Embryonic facial prominence (tissue), 1 donor: ENCODE measurements around the gene SHISA8.
"Not testable (repeated sequence)": the region's sequence is repeated elsewhere in the genome, so short reads cannot be mapped to it uniquely, and the experiment has no call there.

ENCODE experiments used
- DNase-seq: peaks from one replicate; pipeline ENCODE4 v3.0.0-alpha.2; 2016; ENCODE audit errors: extremely low spot score

SHISA8 gene

GRCh38 chr22:41915035-41915785 lies at the start of gene SHISA8:
TSS of gene SHISA8 (minus strand) at chr22:41915074. CDS start at chr22:41914667, 407 bp downstream.
- no peak for DNase-seq

GRCh38 chr22:41964112-41964491 lies 49.2 kb upstream of the SHISA8 start:
- DNase-seq, result no peak

GRCh38 chr22:41963453-41964111 lies 48.7 kb upstream of the SHISA8 start:
- DNase-seq, result no peak

- DNase-seq, result no peak
These were observed 43.2 kb upstream of the SHISA8 start for GRCh38 chr22:41957941-41958556.

GRCh38 chr22:41952713-41953112 lies 37.8 kb upstream of the SHISA8 start:
- no peak for DNase-seq

GRCh38 chr22:41951898-41952474 lies 37.1 kb upstream of the SHISA8 start, which contains the start of gene SMIM45:
TSS of gene SMIM45 (plus strand) at chr22:41952150.
- no peak for DNase-seq

GRCh38 chr22:41949297-41949965 lies 34.6 kb upstream of the SHISA8 start:
- DNase-seq, result no peak

- not testable (repeated sequence) for DNase-seq
These were observed 34.0 kb upstream of the SHISA8 start for GRCh38 chr22:41948928-41949296.

- DNase-seq, result no peak
These were observed 33.3 kb upstream of the SHISA8 start for GRCh38 chr22:41948142-41948541.

GRCh38 chr22:41947424-41948080 lies 32.7 kb upstream of the SHISA8 start:
- DNase-seq, result no peak

GRCh38 chr22:41946629-41947423 lies 32.0 kb upstream of the SHISA8 start, which contains the start of gene CENPM:
TSS of gene CENPM (minus strand) at chr22:41947152. CDS start at chr22:41947076, 76 bp downstream.
- peak; percentile 88 for DNase-seq

- no peak for DNase-seq
These were observed 28.9 kb upstream of the SHISA8 start for GRCh38 chr22:41943661-41944209.

GRCh38 chr22:41940832-41941765 lies 26.2 kb upstream of the SHISA8 start:
- no peak for DNase-seq

GRCh38 chr22:41939981-41940831 lies 25.3 kb upstream of the SHISA8 start:
- DNase-seq, result no peak

- no peak for DNase-seq
These were observed 22.0 kb upstream of the SHISA8 start for GRCh38 chr22:41936894-41937169.

GRCh38 chr22:41935509-41935908 lies 20.6 kb upstream of the SHISA8 start:
- DNase-seq, result no peak

- no peak for DNase-seq
These were observed 20.1 kb upstream of the SHISA8 start for GRCh38 chr22:41935015-41935351.

GRCh38 chr22:41934284-41935014 lies 19.6 kb upstream of the SHISA8 start:
- DNase-seq, result no peak
